Type B pancreatic cell (in vitro differentiated cells): ENCODE measurements around the gene RPA1. TPM values are rescaled to one million over a fixed set of nuclear protein-coding genes. Genes with fewer than 3 reads are reported as not detected.
A peak's percentile ranks its signal among the peaks of the same experiment; 100 is the strongest.
"Not testable (repeated sequence)": the region's sequence is repeated elsewhere in the genome, so short reads cannot be mapped to it uniquely, and the experiment has no call there.

Experiments used
- DNase-seq: peaks from one replicate; pipeline ENCODE4 v3.0.0; 2021; ENCODE audit warnings: mixed read lengths; ENCODE audit not compliant: unreplicated experiment; ENCODE audit errors: extremely low spot score
- H3K27ac Mint-ChIP-seq: 2 replicates; pipeline ENCODE4 v1.8.0; 2021; ENCODE audit warnings: mild to moderate bottlenecking, mixed read lengths
- H3K27me3 Mint-ChIP-seq: 2 replicates; pipeline ENCODE4 v1.8.0; 2021; ENCODE audit warnings: mixed read lengths
- H3K36me3 Mint-ChIP-seq: 2 replicates; pipeline ENCODE4 v1.8.0; 2021; ENCODE audit warnings: mixed read lengths
- H3K4me1 Mint-ChIP-seq: one replicate; pipeline ENCODE4 v1.8.0; 2021; ENCODE audit warnings: mixed read lengths; ENCODE audit not compliant: unreplicated experiment
- H3K4me3 Mint-ChIP-seq: 2 replicates; pipeline ENCODE4 v1.8.0; 2021; ENCODE audit warnings: mild to moderate bottlenecking, mixed read lengths
- H3K9me3 Mint-ChIP-seq: 2 replicates; pipeline ENCODE4 v1.8.0; 2021; ENCODE audit warnings: mixed read lengths
- total RNA-seq: library from RNA; stranded (reverse); gene quantifications from 2 replicates; pipeline ENCODE4 v1.2.1, GENCODE V29; 2021; ENCODE audit warnings: low replicate concordance
- TF ChIP-seq, protein P1 (sequence below): fragments of 200-600 bp; sonication (generic); conservative IDR thresholded peaks from 2 replicates; pipeline ENCODE4 v1.5.0; 2021; ENCODE audit warnings: antibody characterized with exemption, mild to moderate bottlenecking

The RPA1 gene
- total RNA-seq, 1 donor from 2014 or later = 129 TPM

DNA sequence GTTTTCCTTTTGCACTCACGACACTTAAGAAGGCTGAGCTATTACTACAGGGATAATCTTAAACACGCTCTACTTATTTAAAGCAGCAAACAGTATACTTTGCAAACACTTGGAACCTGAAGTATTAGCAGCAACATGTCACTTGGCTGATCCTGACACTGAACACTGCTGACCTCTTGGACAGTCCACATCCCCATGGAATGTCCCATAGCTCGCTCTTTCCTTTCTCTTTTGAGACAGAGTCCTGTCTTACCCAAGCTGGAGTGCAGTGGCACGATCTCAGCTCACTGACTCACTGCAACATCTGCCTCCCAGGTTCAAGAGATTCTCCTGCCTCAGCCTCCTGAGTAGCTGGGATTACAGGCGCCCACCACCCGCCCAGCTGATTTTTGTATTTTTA lies 26.5 kb upstream of the RPA1 start:
- no peaks in the 10 kb centered on the region for H3K9me3 Mint-ChIP-seq
- H3K4me3 Mint-ChIP-seq = no peak overlapping the region
- H3K36me3 Mint-ChIP-seq = peaks cover 9% of the 10 kb centered on the region
- no peak for DNase-seq
- no peaks in the 10 kb centered on the region for H3K27me3 Mint-ChIP-seq
- H3K4me1 Mint-ChIP-seq = no peaks in the 10 kb centered on the region
- TF ChIP-seq, protein P1, sequence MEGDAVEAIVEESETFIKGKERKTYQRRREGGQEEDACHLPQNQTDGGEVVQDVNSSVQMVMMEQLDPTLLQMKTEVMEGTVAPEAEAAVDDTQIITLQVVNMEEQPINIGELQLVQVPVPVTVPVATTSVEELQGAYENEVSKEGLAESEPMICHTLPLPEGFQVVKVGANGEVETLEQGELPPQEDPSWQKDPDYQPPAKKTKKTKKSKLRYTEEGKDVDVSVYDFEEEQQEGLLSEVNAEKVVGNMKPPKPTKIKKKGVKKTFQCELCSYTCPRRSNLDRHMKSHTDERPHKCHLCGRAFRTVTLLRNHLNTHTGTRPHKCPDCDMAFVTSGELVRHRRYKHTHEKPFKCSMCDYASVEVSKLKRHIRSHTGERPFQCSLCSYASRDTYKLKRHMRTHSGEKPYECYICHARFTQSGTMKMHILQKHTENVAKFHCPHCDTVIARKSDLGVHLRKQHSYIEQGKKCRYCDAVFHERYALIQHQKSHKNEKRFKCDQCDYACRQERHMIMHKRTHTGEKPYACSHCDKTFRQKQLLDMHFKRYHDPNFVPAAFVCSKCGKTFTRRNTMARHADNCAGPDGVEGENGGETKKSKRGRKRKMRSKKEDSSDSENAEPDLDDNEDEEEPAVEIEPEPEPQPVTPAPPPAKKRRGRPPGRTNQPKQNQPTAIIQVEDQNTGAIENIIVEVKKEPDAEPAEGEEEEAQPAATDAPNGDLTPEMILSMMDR = no peak
- no peak overlapping the region for H3K27ac Mint-ChIP-seq

DNA sequence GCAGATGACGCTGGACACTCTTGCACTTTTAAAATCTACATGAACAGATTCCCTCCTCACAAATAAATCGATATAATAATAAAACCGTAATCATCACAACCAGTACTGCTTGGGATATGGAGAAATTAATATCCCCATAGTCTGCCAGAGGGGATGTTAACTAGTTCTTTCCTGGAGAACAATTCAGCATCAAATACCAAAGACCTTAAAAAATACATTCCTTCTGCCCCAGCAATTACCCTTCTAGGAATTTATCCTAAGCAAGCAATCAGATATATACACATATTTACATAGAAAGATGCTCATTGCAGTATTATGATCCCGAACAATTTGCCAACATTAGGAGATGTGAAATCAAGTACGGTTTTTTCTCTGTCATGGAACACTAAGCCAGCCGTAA lies 21.9 kb upstream of the RPA1 start:
- no peaks in the 10 kb centered on the region for H3K4me1 Mint-ChIP-seq
- no peak overlapping the region for H3K27ac Mint-ChIP-seq
- no peaks in the 10 kb centered on the region for H3K9me3 Mint-ChIP-seq
- H3K36me3 Mint-ChIP-seq = peaks cover 10% of the 10 kb centered on the region
- TF ChIP-seq, protein P1 = no peak
- no peak overlapping the region for H3K4me3 Mint-ChIP-seq
- DNase-seq = no peak
- no peaks in the 10 kb centered on the region for H3K27me3 Mint-ChIP-seq

DNA sequence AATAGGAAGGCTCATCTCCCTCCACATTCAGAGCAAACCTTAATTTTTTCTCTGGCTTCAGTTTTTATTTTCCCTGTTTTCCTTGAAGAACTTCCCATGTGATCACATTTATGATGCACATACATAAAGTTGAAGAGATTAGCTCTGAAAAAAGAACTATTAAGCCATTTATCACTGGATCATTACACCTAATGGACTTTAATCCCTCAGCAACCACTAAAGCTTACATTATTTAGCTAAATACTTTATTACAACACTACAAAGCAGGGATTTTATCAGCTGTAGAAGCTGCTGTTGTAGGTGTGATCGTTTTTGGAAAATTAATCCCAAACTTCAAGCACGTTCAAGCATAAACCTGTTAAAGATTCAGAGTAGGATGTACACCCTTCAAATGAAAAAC lies 21.2 kb upstream of the RPA1 start:
- H3K4me3 Mint-ChIP-seq = no peak overlapping the region
- H3K27me3 Mint-ChIP-seq = no peaks in the 10 kb centered on the region
- H3K36me3 Mint-ChIP-seq = peaks cover 10% of the 10 kb centered on the region
- TF ChIP-seq, protein P1 = no peak
- no peak overlapping the region for H3K27ac Mint-ChIP-seq
- no peaks in the 10 kb centered on the region for H3K9me3 Mint-ChIP-seq
- no peaks in the 10 kb centered on the region for H3K4me1 Mint-ChIP-seq
- no peak for DNase-seq

DNA sequence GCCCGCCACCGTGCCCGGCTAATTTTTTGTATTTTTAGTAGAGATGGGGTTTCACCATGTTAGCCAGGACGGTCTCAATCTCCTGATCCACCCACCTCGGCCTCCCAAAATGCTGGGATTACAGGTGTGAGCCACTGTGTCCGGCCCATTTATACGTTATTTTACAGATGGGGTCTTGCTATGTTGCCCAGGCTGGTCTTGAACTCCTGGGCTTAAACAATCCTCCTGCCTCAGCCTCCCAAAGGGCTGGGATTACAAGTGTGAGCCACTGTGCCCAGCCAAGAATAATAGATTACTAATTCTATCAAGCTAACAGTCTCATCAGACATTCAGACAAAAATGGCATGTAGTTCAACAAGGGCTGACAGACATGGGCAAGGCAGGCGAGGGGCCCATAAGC lies 20.0 kb upstream of the RPA1 start:
- not testable (repeated sequence) for DNase-seq, H3K27me3 Mint-ChIP-seq, H3K36me3 Mint-ChIP-seq

DNA sequence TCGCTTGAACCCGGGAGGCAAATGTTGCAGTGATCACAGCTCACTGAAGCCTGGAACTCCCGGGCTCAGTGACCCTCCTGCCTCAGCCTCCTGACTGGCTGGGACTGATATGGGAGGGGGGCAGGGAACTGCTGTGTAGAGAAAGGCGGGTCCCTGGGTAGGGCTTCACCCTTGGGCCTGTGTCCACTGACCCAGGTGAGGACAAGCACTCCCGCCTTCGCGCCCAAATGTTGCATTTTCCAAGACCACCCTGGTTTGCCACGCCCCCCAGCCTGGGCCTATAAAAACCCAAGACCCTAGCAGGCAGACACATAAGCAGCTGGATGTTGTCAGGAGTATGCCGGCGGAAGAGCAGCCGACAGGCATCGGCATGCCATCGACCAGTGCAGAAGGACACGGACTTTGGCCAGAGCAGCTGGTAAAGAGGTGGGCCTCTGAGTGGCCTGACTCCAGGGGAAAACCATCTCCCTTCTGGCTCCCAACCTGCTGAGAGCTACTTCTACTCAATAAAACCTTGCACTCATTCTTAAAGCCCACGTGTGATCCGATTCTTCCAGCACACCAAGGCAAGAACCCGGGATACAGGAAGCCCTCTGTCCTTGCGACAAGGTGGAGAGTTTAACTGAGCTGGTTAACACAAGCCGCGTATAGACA lies 19.2 kb upstream of the RPA1 start:
- H3K9me3 Mint-ChIP-seq = no peaks in the 10 kb centered on the region
- no peak overlapping the region for H3K4me3 Mint-ChIP-seq
- no peaks in the 10 kb centered on the region for H3K4me1 Mint-ChIP-seq
- H3K27ac Mint-ChIP-seq = peak overlapping the region; percentile 45
- H3K36me3 Mint-ChIP-seq = peaks cover 4% of the 10 kb centered on the region
- TF ChIP-seq, protein P1 = no peak
- no peak for DNase-seq
- no peaks in the 10 kb centered on the region for H3K27me3 Mint-ChIP-seq

More for the DNA sequence above, 20.0 kb upstream of the RPA1 start:
- not testable (repeated sequence) for H3K27ac Mint-ChIP-seq, H3K9me3 Mint-ChIP-seq, H3K4me3 Mint-ChIP-seq, H3K4me1 Mint-ChIP-seq

DNA sequence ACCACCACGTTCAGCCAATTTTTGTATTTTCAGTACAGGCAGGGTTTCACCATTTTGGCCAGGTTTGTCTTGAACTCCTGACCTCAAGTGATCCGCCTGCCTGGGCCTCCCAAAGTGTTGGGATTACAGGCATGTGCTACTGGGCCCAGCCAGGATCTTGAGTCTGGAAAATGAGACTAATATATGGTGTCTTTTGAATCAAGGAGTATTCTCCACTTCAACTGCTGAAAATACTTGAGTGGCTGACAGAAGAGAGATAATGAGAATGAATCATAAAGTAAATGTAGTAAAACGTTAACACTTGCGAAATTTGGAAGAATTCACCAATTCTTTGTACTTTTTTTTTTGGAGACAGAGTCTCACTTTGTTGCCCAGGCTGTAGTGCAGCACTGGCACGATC lies 16.7 kb upstream of the RPA1 start:
- H3K4me1 Mint-ChIP-seq = no peaks in the 10 kb centered on the region
- H3K4me3 Mint-ChIP-seq = no peak overlapping the region
- DNase-seq = no peak
- H3K27me3 Mint-ChIP-seq = no peaks in the 10 kb centered on the region
- TF ChIP-seq, protein P1 = no peak
- no peak overlapping the region for H3K27ac Mint-ChIP-seq
- no peaks in the 10 kb centered on the region for H3K9me3 Mint-ChIP-seq
- H3K36me3 Mint-ChIP-seq = peaks cover 7% of the 10 kb centered on the region
